ENCODE data around the gene MORN1.

GRCh38 chr1:2402420-2402819, 11.1 kb upstream of the MORN1 start:
- TF ChIP-seq CTCF (IDR thresholded peaks at IDR 0.05) (no peak), POLR2AphosphoS5 (IDR thresholded peaks at IDR 0.05) (no peak), EP300 (IDR thresholded peaks at IDR 0.05) (no peak)

Measured in esophagus muscularis mucosa (tissue), 4 donors.